Liver (tissue), 9 donors: ENCODE data around the gene ACOT2. TPM values are rescaled to one million over a fixed set of nuclear protein-coding genes. Genes with fewer than 3 reads are reported as not detected.

Experiments used
- DNase-seq: peaks from one replicate; pipeline ENCODE4 v3.0.0-alpha.2; 2017; ENCODE audit warnings: low spot score
- H3K27ac ChIP-seq, 2 donors: one replicate each; pipeline ENCODE4 v1.7.0; 2013; ENCODE audit warnings: inconsistent platforms in 2 of 2, low read length in 2 of 2, control low read depth in 1 of 2, low read depth in 1 of 2, mild to moderate bottlenecking in 1 of 2
- H3K27me3 ChIP-seq, 4 donors: one replicate each; pipeline versions ENCODE4 v1.6.1 to v1.7.0; 2013; ENCODE audit warnings: low read length in 3 of 4, inconsistent platforms in 1 of 4, mild to moderate bottlenecking in 1 of 4, moderate library complexity in 1 of 4; ENCODE audit not compliant: control insufficient read depth in 4 of 4, insufficient read depth in 4 of 4
- H3K36me3 ChIP-seq, 4 donors: one replicate each; pipeline versions ENCODE4 v1.6.1 to v1.7.0; 2013; ENCODE audit warnings: low read length in 3 of 4, mild to moderate bottlenecking in 3 of 4, low read depth in 1 of 4, moderate library complexity in 1 of 4; ENCODE audit not compliant: control insufficient read depth in 4 of 4, insufficient read depth in 3 of 4
- H3K4me1 ChIP-seq, 4 donors: one replicate each; pipeline versions ENCODE4 v1.6.1 to v1.7.0; 2013; ENCODE audit warnings: low read length in 3 of 4, mild to moderate bottlenecking in 3 of 4, moderate library complexity in 1 of 4; ENCODE audit not compliant: control insufficient read depth in 4 of 4, insufficient read depth in 4 of 4
- H3K4me3 ChIP-seq, 3 donors: one replicate each; pipeline versions ENCODE4 v1.6.1 to v1.7.0; 2013; ENCODE audit warnings: low read length in 3 of 3, control low read depth in 1 of 3, low read depth in 1 of 3, mild to moderate bottlenecking in 1 of 3
- H3K9ac ChIP-seq, 2 donors: one replicate each; pipeline ENCODE4 v1.7.0; 2013; ENCODE audit warnings: low read length in 2 of 2, mild to moderate bottlenecking in 2 of 2, moderate library complexity in 2 of 2, control low read depth in 1 of 2, low read depth in 1 of 2
- H3K9me3 ChIP-seq, 4 donors: one replicate each; pipeline versions ENCODE4 v1.6.1 to v1.7.0; 2013; ENCODE audit warnings: low read length in 3 of 4; ENCODE audit not compliant: control insufficient read depth in 4 of 4
- ATF3 ChIP-seq: IDR thresholded peaks from 2 replicates; pipeline ENCODE4 v1.6.1; 2016; ENCODE audit warnings: antibody characterized with exemption
- EGR1 ChIP-seq, 2 donors: IDR thresholded peaks; 2 replicates each; pipeline ENCODE4 v1.6.1; 2016 to 2018; ENCODE audit warnings: antibody characterized with exemption in 2 of 2, low read depth in 2 of 2
- FOXA1 ChIP-seq: IDR thresholded peaks from 2 replicates; pipeline ENCODE4 v1.6.1; 2016; ENCODE audit warnings: antibody characterized with exemption
- FOXA2 ChIP-seq: IDR thresholded peaks from 2 replicates; pipeline ENCODE4 v1.6.1; 2016; ENCODE audit warnings: antibody characterized with exemption
- GABPA ChIP-seq, 2 donors: IDR thresholded peaks in 1 of 2; conservative IDR thresholded peaks in 1 of 2; 2 replicates each; pipeline ENCODE4 v1.6.1; 2016; ENCODE audit warnings: antibody characterized with exemption in 2 of 2, mild to moderate bottlenecking in 1 of 2, moderate library complexity in 1 of 2
- HNF4A ChIP-seq, 2 donors: conservative IDR thresholded peaks; 2 replicates each; pipeline ENCODE4 v1.6.1; 2016; ENCODE audit warnings: antibody characterized with exemption in 2 of 2, mild to moderate bottlenecking in 2 of 2
- HNF4G ChIP-seq: IDR thresholded peaks from 2 replicates; pipeline ENCODE4 v1.6.1; 2016; ENCODE audit warnings: antibody characterized with exemption
- NR2F2 ChIP-seq: IDR thresholded peaks from 2 replicates; pipeline ENCODE4 v1.6.1; 2016; ENCODE audit warnings: antibody characterized with exemption
- RAD21 ChIP-seq, 2 donors: IDR thresholded peaks; 2 replicates each; pipeline ENCODE4 v1.6.1; 2016; ENCODE audit warnings: antibody characterized with exemption in 2 of 2, mild to moderate bottlenecking in 2 of 2
- REST ChIP-seq: IDR thresholded peaks from 2 replicates; pipeline ENCODE4 v1.6.1; 2016; ENCODE audit warnings: antibody characterized with exemption, mild to moderate bottlenecking
- RXRA ChIP-seq, 2 donors: IDR thresholded peaks; 2 replicates each; pipeline ENCODE4 v1.6.1; 2017 to 2018; ENCODE audit warnings: antibody characterized with exemption in 2 of 2, mild to moderate bottlenecking in 1 of 2
- SP1 ChIP-seq: IDR thresholded peaks from 2 replicates; pipeline ENCODE4 v1.6.1; 2018; ENCODE audit warnings: antibody characterized with exemption, mild to moderate bottlenecking
- TAF1 ChIP-seq: conservative IDR thresholded peaks from 2 replicates; pipeline ENCODE4 v1.6.1; 2016; ENCODE audit warnings: antibody characterized with exemption, mild to moderate bottlenecking
- YY1 ChIP-seq: IDR thresholded peaks from 2 replicates; pipeline ENCODE4 v1.6.1; 2016; ENCODE audit warnings: antibody characterized with exemption, mild to moderate bottlenecking
- WGBS: extraction: QIAGEN DNeasy Blood & Tissue Kit; methylation state at CpG from one replicate; pipeline ENCODE4 v1.1.7; 2013; 5-methylcytosine and 5-hydroxymethylcytosine counted together
- polyA plus RNA-seq, 2 donors: library from polyadenylated mRNA; stranded (reverse) in 1 of 2; unstranded in 1 of 2; fragments of 200-250 nt in 1 of 2; fragments of >200 nt in 1 of 2; fragmentation: Nextera tagmentation in 1 of 2; extraction: Ambion mirVana in 1 of 2; gene quantifications; one replicate each; pipeline versions ENCODE4 v1.2.1 to v1.2.3, GENCODE V29; 2013 to 2015
- total RNA-seq, 2 donors: library from RNA; depleted of rRNA; stranded (reverse); fragments of >200 nt; gene quantifications; one replicate each; pipeline ENCODE4 v1.2.3, GENCODE V29; 2014
- TF ChIP-seq, protein P1 (sequence below): IDR thresholded peaks from 2 replicates; pipeline ENCODE4 v1.6.1; 2016; ENCODE audit warnings: antibody characterized with exemption
- TF ChIP-seq, protein P2 (sequence below): IDR thresholded peaks from 2 replicates; pipeline ENCODE4 v1.6.1; 2016; ENCODE audit warnings: antibody characterized with exemption
- TF ChIP-seq, protein P3 (sequence below): fragments of 150-350 bp; IDR thresholded peaks from 2 replicates; pipeline ENCODE4 v1.5.1; 2017; ENCODE audit warnings: improper control_type of control experiment, low read depth, low read length; ENCODE audit not compliant: missing input control
- donor health status: healthy.
- donor health status: healthy.
- donor health status: healthy.
- donor health status: healthy.
- donor health status: healthy.

The ACOT2 gene
- total and polyA plus RNA-seq, 4 donors = 51.2 to 189 (median 151) TPM

GRCh38 chr14:73613419-73613963 lies 44.5 kb downstream of the ACOT2 start:
- no peak for TF ChIP-seq NR2F2
- no peak for TF ChIP-seq RAD21 (IDR thresholded peaks at IDR 0.05)
- TF ChIP-seq, protein P1, sequence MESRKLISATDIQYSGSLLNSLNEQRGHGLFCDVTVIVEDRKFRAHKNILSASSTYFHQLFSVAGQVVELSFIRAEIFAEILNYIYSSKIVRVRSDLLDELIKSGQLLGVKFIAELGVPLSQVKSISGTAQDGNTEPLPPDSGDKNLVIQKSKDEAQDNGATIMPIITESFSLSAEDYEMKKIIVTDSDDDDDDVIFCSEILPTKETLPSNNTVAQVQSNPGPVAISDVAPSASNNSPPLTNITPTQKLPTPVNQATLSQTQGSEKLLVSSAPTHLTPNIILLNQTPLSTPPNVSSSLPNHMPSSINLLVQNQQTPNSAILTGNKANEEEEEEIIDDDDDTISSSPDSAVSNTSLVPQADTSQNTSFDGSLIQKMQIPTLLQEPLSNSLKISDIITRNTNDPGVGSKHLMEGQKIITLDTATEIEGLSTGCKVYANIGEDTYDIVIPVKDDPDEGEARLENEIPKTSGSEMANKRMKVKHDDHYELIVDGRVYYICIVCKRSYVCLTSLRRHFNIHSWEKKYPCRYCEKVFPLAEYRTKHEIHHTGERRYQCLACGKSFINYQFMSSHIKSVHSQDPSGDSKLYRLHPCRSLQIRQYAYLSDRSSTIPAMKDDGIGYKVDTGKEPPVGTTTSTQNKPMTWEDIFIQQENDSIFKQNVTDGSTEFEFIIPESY = no peak
- TF ChIP-seq, protein P2, sequence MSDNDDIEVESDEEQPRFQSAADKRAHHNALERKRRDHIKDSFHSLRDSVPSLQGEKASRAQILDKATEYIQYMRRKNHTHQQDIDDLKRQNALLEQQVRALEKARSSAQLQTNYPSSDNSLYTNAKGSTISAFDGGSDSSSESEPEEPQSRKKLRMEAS = no peak
- TF ChIP-seq REST = no peak
- TF ChIP-seq FOXA1 = no peak
- no peak for TF ChIP-seq FOXA2
- no peak for TF ChIP-seq SP1
- no peak for TF ChIP-seq YY1
- no peak for TF ChIP-seq EGR1 (IDR thresholded peaks at IDR 0.05; ENCODE audit: low read depth in 2 of 2)
- TF ChIP-seq HNF4G = no peak
- TF ChIP-seq, protein P3, sequence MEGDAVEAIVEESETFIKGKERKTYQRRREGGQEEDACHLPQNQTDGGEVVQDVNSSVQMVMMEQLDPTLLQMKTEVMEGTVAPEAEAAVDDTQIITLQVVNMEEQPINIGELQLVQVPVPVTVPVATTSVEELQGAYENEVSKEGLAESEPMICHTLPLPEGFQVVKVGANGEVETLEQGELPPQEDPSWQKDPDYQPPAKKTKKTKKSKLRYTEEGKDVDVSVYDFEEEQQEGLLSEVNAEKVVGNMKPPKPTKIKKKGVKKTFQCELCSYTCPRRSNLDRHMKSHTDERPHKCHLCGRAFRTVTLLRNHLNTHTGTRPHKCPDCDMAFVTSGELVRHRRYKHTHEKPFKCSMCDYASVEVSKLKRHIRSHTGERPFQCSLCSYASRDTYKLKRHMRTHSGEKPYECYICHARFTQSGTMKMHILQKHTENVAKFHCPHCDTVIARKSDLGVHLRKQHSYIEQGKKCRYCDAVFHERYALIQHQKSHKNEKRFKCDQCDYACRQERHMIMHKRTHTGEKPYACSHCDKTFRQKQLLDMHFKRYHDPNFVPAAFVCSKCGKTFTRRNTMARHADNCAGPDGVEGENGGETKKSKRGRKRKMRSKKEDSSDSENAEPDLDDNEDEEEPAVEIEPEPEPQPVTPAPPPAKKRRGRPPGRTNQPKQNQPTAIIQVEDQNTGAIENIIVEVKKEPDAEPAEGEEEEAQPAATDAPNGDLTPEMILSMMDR = no peak
- TF ChIP-seq TAF1 = no peak
- no peak for TF ChIP-seq GABPA (IDR thresholded peaks at IDR 0.05 in 1 of 2, conservative IDR thresholded peaks at IDR 0.05 in 1 of 2)
- TF ChIP-seq ATF3 = no peak
- no peak for TF ChIP-seq HNF4A (conservative IDR thresholded peaks at IDR 0.05)
- no peak for TF ChIP-seq RXRA (IDR thresholded peaks at IDR 0.05)
- no peak for DNase-seq
- no peaks in the 10 kb centered on the region for H3K27me3 ChIP-seq
- WGBS = 59% methylated on average over 3 of the region's 3 CpGs
- H3K9me3 ChIP-seq = no peaks in the 10 kb centered on the region
- H3K4me3 ChIP-seq = peak overlapping the region in 2 of 3 donors; percentile 65 to 76
- peak overlapping the region in 1 of 2 donors; percentile 90 for H3K9ac ChIP-seq
- peaks cover 0 to 2% (median 0%) of the 10 kb centered on the region in 4 donors for H3K36me3 ChIP-seq
- H3K27ac ChIP-seq = peak overlapping the region; percentile 91 to 96
- H3K4me1 ChIP-seq = peaks cover 0 to 18% (median 10%) of the 10 kb centered on the region in 4 donors
